ENCODE measurements around the gene MIR17HG. TPM values are rescaled to one million over a fixed set of nuclear protein-coding genes. Genes with fewer than 3 reads are reported as not detected.
"Not testable (repeated sequence)": the region's sequence is repeated elsewhere in the genome, so short reads cannot be mapped to it uniquely, and the experiment has no call there.

MIR17HG gene
- total RNA-seq, 1 experiment from 2014 or later, result 6.5 TPM

DNA sequence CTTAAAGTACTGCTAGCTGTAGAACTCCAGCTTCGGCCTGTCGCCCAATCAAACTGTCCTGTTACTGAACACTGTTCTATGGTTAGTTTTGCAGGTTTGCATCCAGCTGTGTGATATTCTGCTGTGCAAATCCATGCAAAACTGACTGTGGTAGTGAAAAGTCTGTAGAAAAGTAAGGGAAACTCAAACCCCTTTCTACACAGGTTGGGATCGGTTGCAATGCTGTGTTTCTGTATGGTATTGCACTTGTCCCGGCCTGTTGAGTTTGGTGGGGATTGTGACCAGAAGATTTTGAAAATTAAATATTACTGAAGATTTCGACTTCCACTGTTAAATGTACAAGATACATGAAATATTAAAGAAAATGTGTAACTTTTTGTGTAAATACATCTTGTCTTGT is 3.6 kb downstream of the MIR17HG start:
- CTCF ChIA-PET, result no interaction called here
- H3K9me2 ChIP-seq (ENCODE audit: insufficient read depth), result no peaks in the 10 kb centered on the region
- TF ChIP-seq, protein P1, sequence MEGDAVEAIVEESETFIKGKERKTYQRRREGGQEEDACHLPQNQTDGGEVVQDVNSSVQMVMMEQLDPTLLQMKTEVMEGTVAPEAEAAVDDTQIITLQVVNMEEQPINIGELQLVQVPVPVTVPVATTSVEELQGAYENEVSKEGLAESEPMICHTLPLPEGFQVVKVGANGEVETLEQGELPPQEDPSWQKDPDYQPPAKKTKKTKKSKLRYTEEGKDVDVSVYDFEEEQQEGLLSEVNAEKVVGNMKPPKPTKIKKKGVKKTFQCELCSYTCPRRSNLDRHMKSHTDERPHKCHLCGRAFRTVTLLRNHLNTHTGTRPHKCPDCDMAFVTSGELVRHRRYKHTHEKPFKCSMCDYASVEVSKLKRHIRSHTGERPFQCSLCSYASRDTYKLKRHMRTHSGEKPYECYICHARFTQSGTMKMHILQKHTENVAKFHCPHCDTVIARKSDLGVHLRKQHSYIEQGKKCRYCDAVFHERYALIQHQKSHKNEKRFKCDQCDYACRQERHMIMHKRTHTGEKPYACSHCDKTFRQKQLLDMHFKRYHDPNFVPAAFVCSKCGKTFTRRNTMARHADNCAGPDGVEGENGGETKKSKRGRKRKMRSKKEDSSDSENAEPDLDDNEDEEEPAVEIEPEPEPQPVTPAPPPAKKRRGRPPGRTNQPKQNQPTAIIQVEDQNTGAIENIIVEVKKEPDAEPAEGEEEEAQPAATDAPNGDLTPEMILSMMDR (conservative IDR thresholded peaks at IDR 0.05), result no peak
- TF ChIP-seq EZH2 (IDR thresholded peaks at IDR 0.05; ENCODE audit: low read depth), result no peak
- H4K20me1 ChIP-seq (ENCODE audit: insufficient read depth), result peaks cover 64% of the 10 kb centered on the region
- H3K27me3 ChIP-seq (ENCODE audit: insufficient read depth, low read depth), result no peaks in the 10 kb centered on the region
- BruUV-seq (replicated peaks), result no TSS peak
- intact Hi-C loops (cut with micrococcal nuclease; ENCODE audit: unreplicated experiment), result no loop called here
- H3K4me2 ChIP-seq, result peak overlapping the region; percentile 91
- DNase-seq, result no peak
- no peaks in the 10 kb centered on the region for H3K9me3 ChIP-seq (ENCODE audit: insufficient read depth, low read depth)
- peak overlapping the region; percentile 99; the same call in 1 of the 2 replicates for H3K4me3 ChIP-seq
- peaks cover 65% of the 10 kb centered on the region for H3F3A ChIP-seq (ENCODE audit: insufficient read depth, low read depth)
- H3K4me1 ChIP-seq (replicated peaks; ENCODE audit: insufficient read depth), result peaks cover 20% of the 10 kb centered on the region
- no peak overlapping the region for H2AFZ ChIP-seq
- POLR2A ChIA-PET (ENCODE audit: unreplicated experiment), result no interaction called here
- peaks cover 61% of the 10 kb centered on the region for H3K79me2 ChIP-seq (ENCODE audit: low read depth)
- no peak overlapping the region for H3K27ac ChIP-seq
- H3K36me3 ChIP-seq (ENCODE audit: low read depth), result peaks cover 67% of the 10 kb centered on the region

- peaks cover 20% of the 10 kb centered on the region for H3K4me1 ChIP-seq (replicated peaks; ENCODE audit: insufficient read depth)
- intact Hi-C loops (cut with micrococcal nuclease; ENCODE audit: unreplicated experiment), result no loop called here
Observed at GRCh38 chr13:91351980-91352379, 4.5 kb downstream of the MIR17HG start.

DNA sequence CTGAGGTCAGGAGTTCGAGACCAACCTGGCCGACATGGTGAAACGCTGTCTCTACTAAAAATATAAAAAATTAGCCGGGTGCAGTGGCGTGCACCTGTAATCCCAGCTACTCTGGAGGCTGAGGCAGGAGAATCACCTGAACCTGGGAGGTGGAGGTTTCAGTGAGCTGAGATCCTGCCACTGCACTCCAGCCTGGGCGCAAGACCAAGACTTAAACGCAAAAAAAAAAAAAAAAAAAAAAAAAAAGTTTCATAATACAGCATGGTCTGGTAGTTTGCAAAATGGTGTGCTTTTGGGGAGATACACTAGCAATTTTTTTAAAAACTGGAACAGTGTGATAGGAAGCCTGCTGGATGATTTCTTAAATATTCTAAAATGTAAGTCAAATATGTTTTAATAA is 5.4 kb downstream of the MIR17HG start:
- H3K27me3 ChIP-seq (ENCODE audit: insufficient read depth, low read depth); H3K9me3 ChIP-seq (ENCODE audit: insufficient read depth, low read depth); intact Hi-C loops (cut with micrococcal nuclease; ENCODE audit: unreplicated experiment); BruUV-seq (replicated peaks); H3K4me2 ChIP-seq; H3K4me3 ChIP-seq; H3K27ac ChIP-seq; CTCF ChIA-PET; DNase-seq; POLR2A ChIA-PET (ENCODE audit: unreplicated experiment); H2AFZ ChIP-seq; H3K9me2 ChIP-seq (ENCODE audit: insufficient read depth): not testable (repeated sequence)
- Histone ChIP-seq H3K4me1 (replicated peaks; ENCODE audit: insufficient read depth) (peaks cover 20% of the 10 kb centered on the region), H3F3A (ENCODE audit: insufficient read depth, low read depth) (peaks cover 76% of the 10 kb centered on the region), H4K20me1 (ENCODE audit: insufficient read depth) (peaks cover 72% of the 10 kb centered on the region), H3K36me3 (ENCODE audit: low read depth) (peaks cover 71% of the 10 kb centered on the region), H3K79me2 (ENCODE audit: low read depth) (peaks cover 61% of the 10 kb centered on the region)

More at GRCh38 chr13:91351980-91352379, 4.5 kb downstream of the MIR17HG start:
- Histone ChIP-seq H3K9me3 (ENCODE audit: insufficient read depth, low read depth) (no peaks in the 10 kb centered on the region), H3K9me2 (ENCODE audit: insufficient read depth) (no peaks in the 10 kb centered on the region), H4K20me1 (ENCODE audit: insufficient read depth) (peaks cover 68% of the 10 kb centered on the region), H3K79me2 (ENCODE audit: low read depth) (peaks cover 61% of the 10 kb centered on the region), H3K27ac (no peak overlapping the region), H3K4me3 (0 out of 2 replicates have a peak overlapping the region, but pooled peaks have one; percentile 4), H2AFZ (no peak overlapping the region), H3K4me2 (peak overlapping the region; percentile 91), H3K36me3 (ENCODE audit: low read depth) (peaks cover 71% of the 10 kb centered on the region), H3K27me3 (ENCODE audit: insufficient read depth, low read depth) (no peaks in the 10 kb centered on the region), H3F3A (ENCODE audit: insufficient read depth, low read depth) (peaks cover 69% of the 10 kb centered on the region)
- POLR2A ChIA-PET (ENCODE audit: unreplicated experiment), result no interaction called here
- CTCF ChIA-PET, result interaction anchor here (0.6 kb wide), 1 partner anchor 95 kb away, joined by 3 read pairs; no protein-coding TSS in a partner anchor
- no TSS peak for BruUV-seq (replicated peaks)
- no peak for TF ChIP-seq EZH2 (IDR thresholded peaks at IDR 0.05; ENCODE audit: low read depth)
- TF ChIP-seq, protein P1 (conservative IDR thresholded peaks at IDR 0.05), result no peak
- no peak for DNase-seq

DNA sequence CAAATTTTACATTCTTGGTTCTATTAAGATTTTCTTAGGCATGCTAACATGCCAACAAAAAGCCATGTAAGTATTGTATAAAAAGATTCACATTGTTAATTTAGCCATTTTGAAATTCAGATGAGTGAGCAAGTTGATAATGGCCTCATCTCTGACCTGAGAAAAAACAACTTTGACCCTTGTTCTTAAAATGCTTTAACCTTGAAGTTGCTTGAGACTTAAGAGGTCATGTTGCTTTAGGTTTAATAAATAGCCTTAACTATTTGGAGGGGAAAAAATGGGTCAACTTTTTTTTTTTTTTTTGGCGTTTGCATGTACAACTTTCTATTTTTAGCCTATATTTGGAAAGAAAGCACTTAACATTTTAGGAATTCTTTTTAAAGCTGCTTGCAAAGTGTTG is 6.0 kb downstream of the MIR17HG start:
- H2AFZ ChIP-seq, result no peak overlapping the region
- no peaks in the 10 kb centered on the region for H3K9me2 ChIP-seq (ENCODE audit: insufficient read depth)
- intact Hi-C loops (cut with micrococcal nuclease; ENCODE audit: unreplicated experiment), result no loop called here
- H3K4me3 ChIP-seq, result no peak overlapping the region
- no peak overlapping the region for H3K27ac ChIP-seq
- peaks cover 20% of the 10 kb centered on the region for H3K4me1 ChIP-seq (replicated peaks; ENCODE audit: insufficient read depth)
- peaks cover 72% of the 10 kb centered on the region for H4K20me1 ChIP-seq (ENCODE audit: insufficient read depth)
- TF ChIP-seq, protein P1 (conservative IDR thresholded peaks at IDR 0.05), result no peak
- no peak for TF ChIP-seq EZH2 (IDR thresholded peaks at IDR 0.05; ENCODE audit: low read depth)
- H3K79me2 ChIP-seq (ENCODE audit: low read depth), result peaks cover 61% of the 10 kb centered on the region
- CTCF ChIA-PET, result no interaction called here
- no peak for DNase-seq
- no TSS peak for BruUV-seq (replicated peaks)
- peaks cover 81% of the 10 kb centered on the region for H3F3A ChIP-seq (ENCODE audit: insufficient read depth, low read depth)
- no peaks in the 10 kb centered on the region for H3K27me3 ChIP-seq (ENCODE audit: insufficient read depth, low read depth)
- POLR2A ChIA-PET (ENCODE audit: unreplicated experiment), result no interaction called here
- no peak overlapping the region for H3K4me2 ChIP-seq
- no peaks in the 10 kb centered on the region for H3K9me3 ChIP-seq (ENCODE audit: insufficient read depth, low read depth)
- peaks cover 71% of the 10 kb centered on the region for H3K36me3 ChIP-seq (ENCODE audit: low read depth)
